ENCODE data around the gene KRT4.

Gene KRT4

GRCh38 chr12:52821826-52822660 lies 8.1 kb upstream of the KRT4 start:
- DNase-seq (ENCODE audit: low read depth): no peak

DNA sequence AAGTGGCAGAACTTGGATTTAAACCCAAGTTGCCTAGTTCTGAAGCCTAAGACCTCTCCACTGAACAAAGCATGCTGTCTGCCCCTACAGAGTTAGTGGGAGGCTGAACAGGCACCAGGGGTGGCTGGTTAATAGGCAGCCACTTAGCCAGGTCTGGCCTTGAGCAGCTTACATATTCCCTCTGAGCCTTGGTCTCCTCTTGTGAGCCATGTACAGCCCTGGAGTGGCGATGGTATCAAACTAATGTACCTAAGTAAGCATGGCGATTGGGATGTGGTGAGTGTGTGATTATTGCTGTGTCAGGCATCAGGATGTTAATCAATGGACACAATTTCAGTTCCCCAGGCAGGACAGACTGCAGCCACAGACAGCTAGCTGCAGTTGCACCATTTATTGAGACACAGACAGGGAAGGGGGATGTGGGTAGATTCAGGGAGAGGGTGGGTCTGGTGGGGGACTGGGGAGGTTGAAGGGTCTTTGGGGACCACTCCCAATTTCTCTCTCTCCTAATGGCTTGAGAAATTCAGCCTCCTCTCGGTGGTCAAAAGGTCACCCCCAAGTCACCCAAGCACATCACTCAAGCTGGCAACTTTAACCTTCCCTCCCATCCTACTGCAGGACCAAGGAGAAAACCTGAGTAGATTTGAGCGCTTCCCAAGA lies 7.3 kb upstream of the KRT4 start:
- DNase-seq (ENCODE audit: low read depth): no peak

GRCh38 chr12:52820521-52820920 lies 6.6 kb upstream of the KRT4 start:
- DNase-seq (ENCODE audit: low read depth): no peak

DNA sequence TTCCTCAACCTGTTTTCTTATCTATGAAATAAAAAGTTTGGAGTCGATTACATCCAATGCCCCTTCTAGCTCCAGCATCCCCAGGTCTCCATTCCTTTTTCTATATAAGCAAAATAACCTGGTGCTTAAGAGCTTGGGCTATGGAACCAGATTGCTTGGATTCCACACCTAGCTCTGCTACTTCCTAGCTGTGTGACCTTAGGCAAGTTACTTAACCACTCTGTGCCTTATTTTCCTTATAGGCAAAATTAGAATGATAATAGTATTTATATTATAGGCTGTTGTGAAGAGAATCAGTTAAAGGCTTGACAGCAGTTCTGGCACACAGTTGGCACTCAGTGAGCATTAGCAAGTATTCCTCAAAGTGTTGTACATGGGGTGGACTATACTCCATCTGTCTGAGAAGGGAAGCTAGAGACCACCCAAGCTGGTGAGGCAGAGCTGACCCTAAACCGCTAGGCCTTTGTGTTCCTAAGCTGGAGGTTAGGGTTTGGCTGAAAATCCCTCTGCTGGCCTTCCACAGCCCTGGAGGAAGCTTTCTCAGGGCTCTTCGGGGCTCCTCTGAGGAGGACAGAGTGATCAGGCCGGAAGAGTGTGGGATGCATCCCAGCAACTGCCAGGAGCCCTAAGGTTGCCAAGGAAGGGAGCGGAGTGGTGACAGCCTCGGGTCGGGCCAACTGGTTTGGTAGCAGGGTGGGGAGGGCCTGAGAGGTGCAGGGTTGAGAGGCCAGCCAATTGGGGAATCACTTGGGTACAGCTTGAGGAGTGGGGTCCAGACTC lies 6.0 kb upstream of the KRT4 start:
- no peak for DNase-seq (ENCODE audit: low read depth)

DNA sequence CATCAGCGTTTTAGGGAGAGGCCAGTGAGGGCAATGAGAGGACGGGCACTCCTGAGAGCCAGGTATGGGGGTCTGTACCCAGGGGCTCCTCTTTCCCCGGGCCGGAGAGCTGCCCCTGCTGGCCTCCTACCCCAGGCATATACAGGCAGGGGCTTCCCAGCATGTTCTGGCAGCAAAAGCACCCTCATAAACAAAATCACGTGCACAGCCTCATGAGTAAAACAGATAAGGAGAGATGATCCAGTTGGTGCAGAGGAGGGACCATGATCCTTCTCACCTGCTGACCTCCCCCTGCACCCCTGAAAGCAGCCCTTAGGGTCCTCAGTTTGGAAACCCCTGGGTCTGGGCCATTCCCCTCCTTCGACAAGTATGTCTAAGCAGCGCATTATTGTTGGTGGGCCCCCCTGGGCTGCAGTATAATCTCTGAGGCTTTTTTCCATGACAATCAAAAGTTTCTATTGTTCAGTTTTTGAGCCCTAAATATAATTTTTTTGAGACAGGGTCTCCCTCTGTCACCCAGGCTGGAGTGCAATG lies 5.0 kb upstream of the KRT4 start:
- no peak for DNase-seq (ENCODE audit: low read depth)

DNA sequence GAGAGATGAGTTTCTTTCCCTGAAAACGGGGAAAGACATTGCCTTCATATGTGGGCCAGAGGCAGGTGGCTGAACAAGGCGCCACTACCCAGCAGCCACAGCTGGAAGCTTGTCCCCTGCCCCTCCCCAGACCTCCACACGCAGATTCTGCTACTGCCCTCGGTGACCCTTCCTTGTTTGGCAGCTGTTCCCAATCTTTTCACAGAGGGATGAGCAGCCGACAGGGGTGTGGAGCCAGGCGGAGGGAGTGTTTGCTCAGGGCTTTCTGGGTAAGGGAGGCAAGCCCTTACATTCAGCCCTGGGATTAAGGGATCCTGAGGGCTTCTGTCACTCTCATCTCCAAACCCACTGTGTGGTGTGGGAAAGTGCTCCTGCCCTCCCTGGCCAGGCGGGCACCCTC lies 4.5 kb upstream of the KRT4 start:
- DNase-seq (ENCODE audit: low read depth): no peak

- DNase-seq (ENCODE audit: low read depth): no peak
Observed at GRCh38 chr12:52817699-52818238, 3.9 kb upstream of the KRT4 start.

- DNase-seq (ENCODE audit: low read depth): no peak
Observed at GRCh38 chr12:52817003-52817698, 3.2 kb upstream of the KRT4 start.

GRCh38 chr12:52815676-52816588 lies 2.0 kb upstream of the KRT4 start:
- no peak for DNase-seq (ENCODE audit: low read depth)

GRCh38 chr12:52815161-52815560 lies 1.2 kb upstream of the KRT4 start:
- DNase-seq (ENCODE audit: low read depth): no peak

DNA sequence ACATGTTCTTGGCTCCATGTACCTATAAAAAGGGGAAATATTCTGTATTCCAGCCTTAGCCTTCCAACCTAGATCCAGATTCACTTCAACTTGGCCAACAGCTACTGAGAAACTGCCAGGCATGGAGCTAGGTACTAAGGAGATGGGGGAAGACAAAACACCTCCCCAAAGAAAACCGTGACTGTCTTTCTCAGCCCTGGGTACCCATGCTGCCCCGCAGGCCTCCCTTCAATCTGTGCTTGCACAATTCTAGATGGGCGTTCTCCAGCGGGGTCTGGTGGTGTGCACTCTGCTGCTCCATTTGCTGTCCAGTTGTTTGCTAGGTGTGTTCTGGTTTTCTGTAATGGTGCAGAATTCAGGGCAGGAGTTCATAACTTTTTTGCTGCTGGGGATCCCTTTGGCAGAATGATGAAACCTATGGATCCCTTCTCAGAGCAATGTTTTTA lies 817 bp upstream of the KRT4 start:
- DNase-seq (ENCODE audit: low read depth): no peak

DNA sequence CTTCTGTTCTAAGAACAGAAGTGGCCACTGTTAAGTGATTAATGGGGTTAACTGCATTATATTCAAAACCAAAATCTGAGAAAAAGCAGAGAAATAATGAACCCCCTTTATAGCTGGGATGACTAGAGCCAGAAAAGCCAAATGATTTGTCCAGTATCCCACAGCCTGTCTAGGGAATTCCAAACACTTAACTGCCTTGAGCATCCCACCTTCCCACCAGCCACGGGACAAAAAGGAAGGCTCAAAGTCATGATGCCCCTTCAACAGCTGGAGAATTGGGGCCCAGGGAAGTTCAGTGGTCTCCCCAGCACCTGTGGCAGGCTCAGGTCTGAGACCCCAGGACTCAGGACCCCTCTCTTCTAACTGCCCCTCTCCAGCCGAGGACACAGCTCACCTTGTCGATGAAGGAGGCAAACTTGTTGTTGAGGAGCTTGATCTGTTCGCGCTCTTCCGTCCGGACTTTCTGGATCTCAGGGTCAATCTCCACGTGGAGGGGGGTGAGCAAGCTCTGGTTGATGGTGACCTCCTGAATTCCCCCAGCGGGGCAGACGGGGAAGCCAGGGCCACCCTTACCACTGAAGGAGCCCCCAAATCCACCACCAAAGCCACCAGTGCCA lies 605 bp downstream of the KRT4 start:
- DNase-seq (ENCODE audit: low read depth): no peak

- DNase-seq (ENCODE audit: low read depth): no peak
Observed at GRCh38 chr12:52812749-52813148, 1.2 kb downstream of the KRT4 start.

- DNase-seq (ENCODE audit: low read depth): no peak
Observed at GRCh38 chr12:52812073-52812400, 1.9 kb downstream of the KRT4 start.

GRCh38 chr12:52811191-52812072 lies 2.5 kb downstream of the KRT4 start:
- DNase-seq (ENCODE audit: low read depth): no peak

DNA sequence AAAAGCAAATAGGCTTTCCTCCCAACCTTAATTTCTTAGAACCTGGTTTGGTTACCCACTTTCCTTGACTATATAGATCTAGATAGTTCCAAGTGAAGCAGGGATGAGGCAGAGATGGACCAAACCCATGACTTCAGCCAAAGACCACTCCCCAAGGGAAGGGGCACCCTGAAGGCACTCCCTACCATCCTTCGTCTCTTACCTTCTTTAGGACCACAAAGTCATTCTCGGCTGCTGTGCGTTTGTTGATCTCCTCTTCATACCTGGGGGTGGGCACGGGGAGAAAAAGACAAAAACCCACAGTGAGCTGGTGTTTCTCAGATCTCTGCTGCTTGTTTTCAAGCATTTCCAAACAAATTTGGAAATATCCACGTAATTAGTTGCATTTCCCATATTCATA lies 3.4 kb downstream of the KRT4 start:
- DNase-seq (ENCODE audit: low read depth): no peak

DNA sequence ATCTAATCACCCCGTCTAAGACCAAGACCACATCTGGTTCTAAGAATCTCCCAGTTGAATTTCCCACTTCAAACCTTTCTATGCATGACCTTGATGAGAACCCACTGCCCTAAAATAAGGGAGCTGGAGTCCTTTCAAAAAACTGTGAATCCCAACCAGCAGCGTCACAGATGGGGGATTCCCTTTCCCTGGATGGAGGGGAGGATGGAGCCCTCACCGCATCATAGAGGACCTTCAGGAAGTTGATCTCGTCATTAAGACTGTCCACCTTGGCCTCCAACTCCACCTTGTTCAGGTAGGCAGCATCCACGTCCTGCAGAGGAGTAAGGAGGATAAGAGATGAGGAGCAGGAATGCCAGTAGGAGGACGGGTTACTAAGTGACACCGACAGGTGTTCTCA lies 4.8 kb downstream of the KRT4 start:
- DNase-seq (ENCODE audit: low read depth): no peak

DNA sequence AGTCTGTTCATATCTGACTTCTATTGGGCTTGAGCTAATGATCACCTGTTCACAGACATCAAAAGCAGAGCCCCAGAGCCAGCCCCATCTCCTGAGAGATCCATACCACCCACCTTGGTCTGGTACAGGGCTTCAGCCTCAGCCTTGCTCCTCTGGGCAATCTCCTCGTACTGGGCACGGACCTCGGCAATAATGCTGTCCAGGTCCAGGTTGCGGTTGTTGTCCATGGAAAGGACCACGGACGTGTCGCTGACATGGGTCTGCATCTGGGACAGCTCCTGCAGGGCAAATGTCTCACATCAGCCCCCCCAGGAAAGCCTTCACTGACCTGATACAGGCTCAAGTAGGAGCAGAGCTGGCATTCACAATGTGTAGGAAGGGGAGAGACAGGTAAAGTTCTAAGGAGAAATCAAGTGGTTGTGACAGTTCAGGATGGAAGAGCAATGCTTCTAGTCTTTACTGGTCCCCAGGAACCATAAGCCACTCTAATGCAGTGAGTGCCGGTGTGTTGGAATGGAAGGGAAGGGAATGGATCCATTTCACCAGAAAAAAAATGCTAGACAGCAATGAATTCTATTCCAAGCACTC lies 5.2 kb downstream of the KRT4 start:
- no peak for DNase-seq (ENCODE audit: low read depth)

Measured in CMK (cell line).